Inferior parietal cortex (tissue), 1 donor: ENCODE results near the gene NTMT1.
"Not testable (repeated sequence)": the region's sequence is repeated elsewhere in the genome, so short reads cannot be mapped to it uniquely, and the experiment has no call there.

Experiments used
- DNase-seq: peaks from one replicate; pipeline ENCODE4 v3.0.0-alpha.2; 2016; ENCODE audit errors: extremely low spot score

Gene NTMT1

GRCh38 chr9:129654554-129655040 lies 28.6 kb downstream of the NTMT1 start:
- DNase-seq: no peak

- DNase-seq: no peak
These were observed 29.2 kb downstream of the NTMT1 start for GRCh38 chr9:129655154-129655553.

GRCh38 chr9:129655696-129656095 lies 29.7 kb downstream of the NTMT1 start:
- DNase-seq: no peak

GRCh38 chr9:129656795-129657390 lies 30.9 kb downstream of the NTMT1 start:
- DNase-seq: no peak

- DNase-seq: no peak
These were observed 35.1 kb downstream of the NTMT1 start for GRCh38 chr9:129661029-129661428.

- DNase-seq: not testable (repeated sequence)
These were observed 36.3 kb downstream of the NTMT1 start for GRCh38 chr9:129662239-129662638.

- DNase-seq: no peak
These were observed 38.9 kb downstream of the NTMT1 start for GRCh38 chr9:129664746-129665388.

- no peak for DNase-seq
These were observed 39.4 kb downstream of the NTMT1 start, which contains the start of gene PRRX2 for GRCh38 chr9:129665389-129665775. Gene PRRX2, plus strand, starts transcription at chr9:129665647. Its CDS starts 221 bp downstream, at chr9:129665868.

- DNase-seq: no peak
These were observed 40.0 kb downstream of the NTMT1 start for GRCh38 chr9:129665814-129666520.

GRCh38 chr9:129666575-129666974 lies 40.6 kb downstream of the NTMT1 start:
- no peak for DNase-seq

GRCh38 chr9:129667378-129667777 lies 41.4 kb downstream of the NTMT1 start:
- DNase-seq: no peak

- no peak for DNase-seq
These were observed 41.9 kb downstream of the NTMT1 start for GRCh38 chr9:129667850-129668249.

- DNase-seq: no peak
These were observed 43.3 kb downstream of the NTMT1 start for GRCh38 chr9:129669141-129669718.

GRCh38 chr9:129669946-129670345 lies 44.0 kb downstream of the NTMT1 start:
- DNase-seq: no peak

GRCh38 chr9:129671065-129671464 lies 45.1 kb downstream of the NTMT1 start:
- DNase-seq: no peak

GRCh38 chr9:129671519-129671918 lies 45.6 kb downstream of the NTMT1 start:
- no peak for DNase-seq

GRCh38 chr9:129672702-129673101 lies 46.7 kb downstream of the NTMT1 start:
- no peak for DNase-seq

GRCh38 chr9:129673602-129674001 lies 47.6 kb downstream of the NTMT1 start:
- no peak for DNase-seq

- DNase-seq: no peak
These were observed 48.3 kb downstream of the NTMT1 start for GRCh38 chr9:129674229-129674628.

GRCh38 chr9:129675620-129676019 lies 49.7 kb downstream of the NTMT1 start:
- no peak for DNase-seq

- DNase-seq: no peak
These were observed 50.3 kb downstream of the NTMT1 start for GRCh38 chr9:129676287-129676686.

GRCh38 chr9:129676975-129677374 lies 51.0 kb downstream of the NTMT1 start:
- no peak for DNase-seq
